HG03354 (cell line): ENCODE data around the gene SAMD3.
"Not testable (repeated sequence)": the region's sequence is repeated elsewhere in the genome, so short reads cannot be mapped to it uniquely, and the experiment has no call there.

Experiments used
- ATAC-seq: cut with Tn5 transposase; IDR thresholded peaks from one replicate; pipeline ENCODE4 v1.9.1; 2021; ENCODE audit warnings: mild to moderate bottlenecking; ENCODE audit not compliant: unreplicated experiment, poor library complexity, severe bottlenecking

Gene SAMD3, protein sequence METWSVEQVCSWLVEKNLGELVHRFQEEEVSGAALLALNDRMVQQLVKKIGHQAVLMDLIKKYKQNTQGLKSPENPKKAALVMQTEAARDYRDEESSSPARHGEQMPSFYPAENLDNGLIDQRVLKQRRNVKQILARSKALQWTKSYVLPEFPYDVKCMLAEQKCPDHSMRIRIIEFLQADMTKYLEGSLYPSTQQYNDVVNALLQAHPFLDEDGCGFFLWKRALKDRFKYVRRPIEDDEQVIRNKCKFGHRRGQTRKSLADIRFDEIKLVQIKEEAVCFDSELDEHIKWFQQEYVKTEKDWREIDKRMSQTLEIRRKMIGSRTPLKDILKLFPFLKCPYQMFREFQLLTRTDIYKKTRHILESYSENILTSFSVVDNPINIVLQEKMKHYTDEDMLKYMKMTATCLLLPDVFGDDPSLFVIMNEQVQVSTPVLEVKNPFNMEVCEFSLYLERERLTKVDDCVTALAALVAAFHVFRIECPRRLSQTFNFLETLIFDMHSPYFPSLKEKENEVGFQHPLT

DNA sequence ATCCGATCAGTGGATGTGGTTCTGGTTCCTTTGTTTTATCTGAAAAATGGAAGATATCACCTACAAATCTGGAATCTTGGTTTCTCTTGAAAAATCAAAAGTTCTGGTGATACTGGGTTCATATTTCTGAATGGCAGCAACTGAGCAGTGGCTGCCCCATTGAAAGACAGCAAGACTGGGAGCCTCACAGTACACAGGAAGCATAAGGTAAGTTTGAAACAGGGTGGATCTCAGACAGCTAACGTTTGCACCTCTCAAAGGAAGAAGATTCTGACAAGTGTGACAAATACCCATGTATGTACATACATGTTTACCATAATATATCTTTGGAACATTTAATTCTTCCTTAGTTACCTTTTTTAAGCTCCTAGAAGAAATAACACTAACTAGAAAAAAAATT is at the start of gene SAMD3:
TSS of gene SAMD3 (minus strand) at position 177 of the 400 bp plus-strand sequence. CDS start 7,678 bp downstream, outside the sequence.
- ATAC-seq, result no peak

DNA sequence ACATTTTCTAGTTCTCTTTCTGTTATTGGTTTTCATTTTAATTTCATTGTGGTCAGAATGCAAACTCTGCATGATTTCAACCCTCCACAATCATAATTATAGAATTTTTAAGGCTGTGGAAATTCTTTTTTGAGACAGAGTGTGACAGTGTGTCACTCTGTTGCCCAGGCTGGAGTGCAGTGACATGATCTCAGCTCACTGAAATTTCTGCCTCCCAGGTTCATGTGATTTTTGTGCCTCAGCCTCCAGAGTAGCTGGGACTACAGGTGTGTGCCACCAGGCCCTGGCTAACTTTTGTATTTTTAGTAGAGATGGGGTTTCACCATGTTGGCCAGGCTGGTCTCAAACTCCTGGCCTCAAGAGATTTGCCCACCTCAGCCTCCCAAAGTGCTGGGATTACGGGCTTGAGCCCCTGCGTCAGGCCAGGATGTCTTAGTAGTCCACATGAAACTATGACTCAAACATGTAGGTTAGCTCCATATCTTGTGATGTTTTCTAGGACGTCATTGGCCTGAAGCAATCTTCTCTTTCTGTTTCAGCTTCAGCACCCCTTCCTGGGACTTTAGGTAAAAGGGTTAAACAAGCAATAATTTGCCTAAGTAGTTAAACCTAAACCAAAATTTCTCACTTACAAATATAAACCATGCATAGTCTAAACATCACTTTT is 47.4 kb upstream of the SAMD3 start:
- ATAC-seq, result peak; percentile 63

DNA sequence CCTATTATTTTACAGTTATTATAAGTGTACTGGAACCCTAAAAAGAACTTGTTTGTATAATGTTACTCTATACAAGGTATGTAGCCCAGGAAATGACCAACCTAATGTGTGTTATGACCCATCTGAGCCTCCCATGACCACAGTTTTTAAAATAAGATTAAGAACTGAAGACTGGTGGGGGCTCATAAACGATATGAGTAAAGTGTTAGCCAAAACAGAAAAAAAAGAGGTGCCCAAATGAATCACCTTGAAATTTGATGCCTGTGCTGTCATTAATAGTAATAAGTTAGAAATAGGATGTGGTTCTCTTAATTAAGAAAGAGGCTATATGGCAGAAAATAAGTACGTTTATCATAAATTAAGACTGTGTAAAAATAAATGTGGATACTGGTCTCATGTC is 42.8 kb upstream of the SAMD3 start:
- ATAC-seq, result not testable (repeated sequence)

DNA sequence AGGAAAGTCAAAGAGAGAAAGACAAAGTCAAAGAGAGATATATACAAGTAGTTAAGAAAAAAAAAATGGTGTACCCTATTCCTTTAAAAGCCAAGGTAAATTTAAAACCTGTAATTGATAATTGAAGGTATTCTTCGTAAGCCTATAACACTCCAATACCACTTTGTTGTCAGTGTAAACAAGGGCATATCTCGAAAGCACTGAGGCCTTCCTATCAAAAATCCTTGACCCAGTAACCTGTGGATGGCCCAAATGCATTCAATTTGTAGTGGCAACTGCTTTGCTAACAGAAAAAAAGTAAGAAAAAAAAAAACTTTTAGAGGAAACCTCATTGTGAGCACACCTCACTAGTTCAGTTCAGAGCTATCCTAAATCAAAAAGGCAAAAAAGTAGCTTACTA is 39.3 kb upstream of the SAMD3 start:
- ATAC-seq, result no peak

DNA sequence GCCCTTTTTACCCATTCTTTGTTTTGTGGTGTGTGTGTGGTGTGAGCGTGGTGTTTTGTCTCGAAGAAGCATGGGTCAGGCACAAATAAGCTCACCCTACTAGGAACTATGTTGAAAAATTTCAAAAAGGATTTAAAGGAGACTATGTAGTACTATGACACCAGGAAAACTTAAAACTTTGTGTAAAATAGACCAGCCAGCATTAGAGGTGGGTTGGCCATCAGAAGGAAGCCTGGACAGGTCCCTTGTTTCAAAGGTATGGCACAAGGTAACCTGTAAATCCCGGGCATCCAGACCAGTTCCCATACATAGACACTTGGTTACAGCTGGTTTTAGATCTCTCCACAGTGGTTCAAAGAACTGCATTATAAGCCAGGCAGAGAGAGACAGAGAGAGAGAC is 38.8 kb upstream of the SAMD3 start:
- not testable (repeated sequence) for ATAC-seq

DNA sequence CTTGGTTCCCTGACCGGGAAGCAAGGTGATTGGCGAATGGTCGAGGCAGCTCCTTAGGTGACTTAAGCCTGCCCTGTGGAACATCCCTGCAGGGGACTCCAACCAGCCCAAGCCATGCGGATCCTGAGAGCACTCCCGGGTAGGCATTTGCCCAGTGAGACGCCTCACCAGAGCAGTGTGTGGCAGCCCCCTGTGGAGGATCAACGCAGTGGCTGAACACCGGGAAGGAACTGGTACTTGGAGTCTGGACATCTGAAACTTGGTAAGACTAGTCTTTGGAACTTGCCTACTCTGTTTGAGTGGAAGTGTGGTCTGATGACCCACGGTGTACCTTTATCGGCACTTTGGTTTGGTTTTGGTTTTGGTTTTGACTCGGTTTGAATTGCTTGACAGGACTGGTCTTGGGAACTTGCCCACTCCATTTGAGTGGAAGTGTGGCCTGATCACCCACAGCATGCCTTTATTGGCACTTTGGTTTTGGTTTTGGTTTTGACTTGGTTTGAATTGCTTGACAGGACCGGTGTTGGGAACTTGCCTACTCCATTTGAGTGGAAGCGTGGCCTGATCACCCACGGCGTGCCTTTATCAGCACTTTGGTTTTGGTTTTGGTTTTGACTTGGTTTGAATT is 38.0 kb upstream of the SAMD3 start:
- peak; percentile 43 for ATAC-seq

DNA sequence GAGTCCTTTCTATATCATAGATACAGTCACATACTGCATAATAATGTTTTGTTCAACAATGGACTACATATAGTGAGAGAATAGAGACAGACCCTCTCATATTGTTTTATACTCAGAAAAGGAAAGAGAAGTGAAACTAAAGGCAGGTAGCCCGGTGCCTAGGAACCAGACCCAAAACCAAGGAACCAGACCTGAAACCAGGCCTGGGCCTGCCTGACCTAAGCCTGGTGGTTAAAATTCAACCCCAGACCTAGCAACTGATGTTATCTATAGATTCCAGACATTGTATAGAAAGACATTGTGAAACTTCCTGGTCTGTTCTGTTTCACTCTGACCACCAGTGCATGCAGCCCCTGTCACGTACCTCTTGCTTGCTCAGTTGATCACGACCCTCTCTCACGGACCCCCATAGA is 37.3 kb upstream of the SAMD3 start:
- ATAC-seq, result peak; percentile 75

DNA sequence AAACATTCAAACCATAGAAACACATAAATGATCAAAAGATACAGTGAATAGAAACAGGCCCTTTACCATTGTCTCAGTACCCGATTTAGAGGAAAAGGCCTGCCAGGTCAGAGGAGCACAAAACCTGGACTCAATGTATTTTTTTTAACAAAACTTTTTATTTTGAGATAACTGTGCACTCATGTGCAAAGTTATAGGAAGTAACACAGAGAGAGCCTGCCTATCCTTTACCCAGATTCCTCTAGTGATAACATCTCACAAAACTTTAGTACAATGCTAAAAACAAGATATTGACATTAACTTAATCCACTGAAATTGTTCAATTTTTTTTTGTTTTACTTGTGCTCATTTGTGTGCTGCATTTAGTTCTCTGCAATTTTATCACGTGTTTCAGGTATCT is 36.8 kb upstream of the SAMD3 start:
- ATAC-seq, result peak; percentile 21

DNA sequence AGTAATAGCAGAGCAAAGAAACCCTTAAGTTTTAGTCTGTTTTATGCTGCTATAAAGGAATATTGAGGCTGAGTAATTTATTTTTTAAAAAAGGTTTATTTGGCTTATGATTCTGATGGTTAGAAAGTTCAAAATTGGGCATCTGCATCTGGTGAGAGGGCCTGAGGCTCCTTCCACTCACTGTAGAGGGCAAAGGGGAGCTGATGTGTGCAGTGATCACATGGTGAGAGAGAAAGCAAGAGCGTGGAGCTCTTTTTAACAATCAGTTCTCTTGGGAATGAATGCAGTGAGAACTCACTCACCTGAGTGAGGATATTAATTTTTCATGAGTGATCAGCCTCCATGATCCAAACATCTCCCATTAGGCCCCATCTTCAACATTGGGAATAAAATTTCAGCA is 36.4 kb upstream of the SAMD3 start:
- peak; percentile 26 for ATAC-seq

DNA sequence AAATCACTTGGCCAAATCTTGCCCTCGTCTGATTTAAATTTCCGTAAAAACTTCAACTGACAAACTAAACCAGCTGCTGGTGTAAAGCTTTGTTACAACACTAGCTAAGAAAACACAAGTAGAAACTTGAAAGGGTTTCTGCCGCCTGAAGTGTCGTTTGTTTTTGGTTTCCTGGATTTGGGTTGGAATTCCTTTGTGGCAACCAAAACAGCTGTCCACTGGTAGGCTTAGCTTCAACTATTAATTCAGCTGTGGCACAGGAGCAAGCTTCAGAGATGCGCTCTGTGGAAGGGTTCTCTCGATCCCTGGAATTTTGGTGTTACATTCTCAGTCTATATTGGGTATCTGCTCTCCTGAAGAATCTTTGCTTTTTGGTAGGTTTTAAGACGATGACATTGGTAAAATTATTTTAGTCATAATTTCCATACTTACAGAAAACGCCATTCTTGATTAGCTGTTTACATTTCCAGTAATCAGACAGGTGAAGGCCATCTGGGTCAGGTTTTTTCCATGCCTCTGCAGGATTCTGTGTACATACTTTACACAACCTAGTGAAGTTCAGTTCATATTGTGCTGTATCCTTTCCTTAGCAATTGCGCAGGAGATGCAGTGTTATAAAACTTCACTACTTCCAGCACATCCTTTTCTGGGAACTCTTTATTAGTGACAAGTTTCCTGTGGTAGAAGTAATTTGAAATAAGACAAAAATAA is 29.9 kb upstream of the SAMD3 start:
- ATAC-seq, result no peak

DNA sequence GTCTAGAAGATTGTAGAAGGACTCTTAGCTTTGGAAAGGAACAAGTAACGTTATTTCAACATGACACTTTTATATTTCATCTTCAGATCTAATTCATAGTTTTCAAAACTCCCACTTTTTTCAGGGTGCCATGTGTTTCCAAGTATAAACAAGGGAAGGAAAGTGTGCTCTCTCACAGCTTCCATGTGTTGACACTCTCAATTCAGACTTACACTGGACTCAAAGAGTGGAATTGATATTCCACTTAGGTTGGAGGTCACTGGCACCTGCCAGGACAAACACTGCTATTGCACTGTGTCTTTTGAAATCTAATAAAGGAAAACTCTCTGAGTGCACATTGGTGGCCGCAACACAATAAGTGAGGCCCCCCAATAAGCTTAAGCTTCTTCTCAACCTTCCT is 22.5 kb upstream of the SAMD3 start:
- no peak for ATAC-seq

DNA sequence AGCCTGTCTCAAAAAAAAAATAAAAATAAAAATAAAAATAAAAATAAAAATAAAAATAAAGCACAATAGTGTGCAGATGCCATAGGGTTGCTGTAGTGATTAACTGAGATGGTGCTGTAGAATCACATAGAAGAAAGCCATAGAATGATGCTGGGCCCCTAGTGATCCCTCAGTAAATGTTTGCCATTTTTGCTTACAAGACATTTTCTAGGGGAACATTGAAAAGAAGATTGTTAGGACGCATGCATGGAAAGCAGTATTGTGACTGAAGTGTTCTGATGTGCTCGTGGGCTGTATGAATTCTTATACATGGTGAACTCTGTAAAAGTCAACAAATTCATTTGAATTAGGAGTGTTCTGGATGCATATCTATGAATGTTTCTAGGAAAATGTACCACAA is 22.0 kb upstream of the SAMD3 start:
- ATAC-seq, result no peak

DNA sequence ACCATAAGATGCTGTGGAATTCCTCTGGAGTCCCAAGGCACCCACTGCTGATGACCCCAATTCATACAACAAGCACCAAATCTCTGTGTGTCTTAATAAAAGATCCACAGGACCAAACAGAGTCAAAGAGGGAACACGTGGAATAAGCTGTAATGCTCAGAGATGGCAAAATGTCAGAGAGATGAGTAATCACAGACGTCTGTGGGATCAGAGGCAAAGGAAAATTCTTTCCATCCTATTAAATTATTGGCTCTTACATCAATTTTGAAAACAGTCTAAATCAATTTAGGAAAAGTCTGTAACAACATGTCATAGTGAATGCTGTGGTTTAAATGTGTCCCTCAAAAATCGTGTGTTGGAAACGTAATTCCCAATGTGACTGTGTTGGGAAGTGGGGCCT is 17.5 kb upstream of the SAMD3 start:
- no peak for ATAC-seq

DNA sequence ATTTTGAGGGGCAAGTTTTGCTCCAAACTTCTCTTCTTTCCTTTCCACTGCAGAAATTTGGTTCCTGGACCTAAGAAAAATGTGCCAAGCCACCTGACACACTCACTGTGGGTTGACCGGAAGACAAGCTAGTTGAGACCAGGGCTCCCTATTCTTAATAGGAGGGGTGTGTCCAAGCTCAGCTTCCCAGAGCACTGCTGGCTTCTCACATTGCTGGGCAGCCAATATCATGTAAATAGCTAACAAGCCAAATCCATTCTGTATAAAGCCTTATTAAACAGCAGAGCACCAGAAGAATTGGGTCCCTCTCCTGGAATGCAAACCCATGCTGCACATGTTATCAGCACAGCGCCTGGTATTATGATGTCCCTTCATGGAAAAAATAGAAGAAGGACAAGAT is 17.0 kb upstream of the SAMD3 start:
- no peak for ATAC-seq

DNA sequence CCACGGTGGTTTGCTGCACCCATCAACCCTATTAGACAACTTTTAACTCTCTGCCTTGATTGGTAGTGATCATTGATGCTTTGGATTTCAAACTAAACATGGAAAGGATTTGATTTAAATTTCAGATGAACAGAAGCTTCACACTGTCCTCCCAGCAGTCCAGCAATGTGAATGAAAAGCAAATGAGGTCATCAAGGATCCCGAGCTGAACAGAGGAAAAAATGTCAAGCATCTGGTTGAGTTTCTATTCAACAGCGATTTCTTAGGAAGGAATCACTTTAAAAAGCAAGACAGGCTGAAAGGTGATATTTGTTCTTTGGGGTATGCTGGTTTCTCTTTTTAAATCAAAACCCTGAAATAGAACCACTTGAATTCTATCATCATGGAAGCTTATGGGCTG is 10.6 kb upstream of the SAMD3 start:
- no peak for ATAC-seq

DNA sequence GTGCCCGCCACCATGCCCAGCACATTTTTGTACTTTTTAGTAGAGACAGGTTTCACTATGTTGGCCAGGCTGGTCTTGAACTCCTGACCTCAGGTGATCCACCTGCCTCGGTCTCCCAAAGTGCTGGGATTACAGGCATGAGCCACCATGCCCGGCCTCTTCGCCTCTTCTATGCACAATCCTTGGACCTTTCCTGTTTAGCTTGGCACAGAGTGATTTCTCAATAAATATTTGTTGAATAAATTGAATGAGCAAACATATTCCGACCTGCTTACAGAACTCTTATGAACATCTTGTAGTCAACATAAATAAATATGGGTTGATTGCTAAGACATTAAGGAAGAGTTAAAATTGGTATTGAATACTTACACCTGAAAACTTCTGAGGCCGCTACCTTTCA is 7.8 kb upstream of the SAMD3 start:
- not testable (repeated sequence) for ATAC-seq

DNA sequence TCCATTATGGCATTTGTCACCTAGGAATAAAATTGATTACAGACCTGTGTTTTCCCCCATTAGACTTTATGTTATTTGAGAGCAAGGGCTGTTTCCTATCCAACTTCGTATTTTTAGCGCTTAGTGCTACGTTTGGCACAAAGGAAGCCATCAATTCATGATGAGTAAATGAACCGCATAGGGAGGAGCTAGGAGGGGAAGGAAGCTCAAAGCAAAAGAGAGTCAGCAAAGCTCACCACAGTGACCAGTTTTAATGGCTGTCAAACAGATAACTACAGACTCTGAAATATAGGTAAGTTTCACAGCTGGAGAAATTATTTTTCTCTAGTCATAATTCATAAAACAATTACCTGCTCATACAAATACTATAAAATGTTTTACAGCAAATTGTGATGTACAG is 6.9 kb upstream of the SAMD3 start:
- ATAC-seq, result no peak

DNA sequence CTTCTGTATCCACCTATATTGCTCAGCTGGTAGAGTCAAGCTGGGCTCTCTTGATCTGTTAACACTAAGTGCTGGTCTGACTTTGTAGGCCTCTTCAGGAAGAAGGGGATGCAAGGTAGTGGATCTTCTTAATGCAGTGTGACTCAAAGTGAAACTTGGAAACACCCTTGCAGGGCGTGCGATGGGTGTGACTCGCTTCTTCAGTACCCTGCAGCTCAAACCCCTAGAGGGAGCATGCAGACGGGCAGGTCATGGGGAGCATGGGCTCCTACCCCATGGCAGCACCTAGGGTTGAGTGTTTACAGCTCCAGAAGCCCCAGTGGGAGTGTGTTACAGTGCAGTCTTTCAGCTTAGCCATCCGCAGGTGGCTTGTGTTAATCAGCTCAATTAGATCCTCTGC is 757 bp upstream of the SAMD3 start:
- ATAC-seq, result peak; percentile 97

DNA sequence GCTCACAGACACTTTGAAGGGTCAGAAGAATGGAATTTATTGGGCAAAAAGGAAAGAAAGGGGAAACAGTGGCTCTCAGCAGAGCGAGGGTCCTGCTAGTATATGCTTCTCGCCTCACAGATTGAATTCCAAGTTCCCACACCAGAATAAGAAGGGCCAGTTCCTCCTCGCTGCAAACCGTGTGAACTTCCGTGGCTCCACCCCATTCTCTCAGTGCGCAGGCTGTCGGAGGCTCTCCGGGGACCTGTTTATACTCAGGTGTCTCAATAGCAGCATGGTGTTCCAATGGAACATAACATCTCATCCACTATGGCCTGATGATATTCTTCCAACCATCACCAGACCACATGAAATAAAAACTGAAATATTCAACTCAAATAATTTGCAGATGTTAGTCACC is 4.6 kb downstream of the SAMD3 start:
- ATAC-seq, result no peak

DNA sequence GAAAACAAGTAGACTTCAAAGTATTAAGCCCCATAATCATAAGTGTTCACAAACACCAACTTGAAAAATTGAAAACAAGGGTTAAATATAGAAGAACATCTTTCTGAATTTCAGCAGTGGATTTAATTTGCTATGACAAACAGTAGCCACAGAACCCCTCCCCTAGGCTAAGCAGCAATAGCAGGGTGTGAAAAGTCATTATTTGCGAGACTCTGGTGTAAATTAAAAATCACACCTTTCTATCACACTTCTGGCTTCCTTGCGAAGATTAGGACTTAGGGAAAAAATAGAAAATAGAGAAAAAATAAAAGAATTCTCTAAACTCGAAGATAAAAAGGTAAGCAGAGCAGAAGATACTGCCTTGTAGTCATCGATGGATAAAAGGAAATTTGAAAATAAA is 6.1 kb downstream of the SAMD3 start:
- ATAC-seq, result no peak
